Prostate gland (tissue), 2 donors: Measurements from ENCODE around the gene NUDT4B. TPM values are rescaled to one million over a fixed set of nuclear protein-coding genes. Genes with fewer than 3 reads are reported as not detected.
"Not testable (repeated sequence)": the region's sequence is repeated elsewhere in the genome, so short reads cannot be mapped to it uniquely, and the experiment has no call there.

Source experiments
- DNase-seq: peaks from one replicate; pipeline ENCODE4 v3.0.0-alpha.2; 2019; ENCODE audit warnings: low spot score
- H3K27ac ChIP-seq, 2 donors: fragments of 200-600 bp; sonication (generic); 2 replicates each; pipeline ENCODE4 v1.5.1; 2017 to 2019
- H3K27me3 ChIP-seq: fragments of 200-600 bp; sonication (generic); replicated peaks from 2 replicates; pipeline ENCODE4 v1.5.1; 2019; ENCODE audit not compliant: insufficient read depth
- H3K36me3 ChIP-seq, 2 donors: fragments of 200-600 bp; sonication (generic); 1 replicate in 1 of 2; 2 replicates in 1 of 2; pipeline versions ENCODE4 v1.5.1 to v1.8.1; 2017 to 2019
- H3K4me1 ChIP-seq: fragments of 200-600 bp; sonication (generic); replicated peaks from 2 replicates; pipeline ENCODE4 v1.5.1; 2019
- H3K4me3 ChIP-seq, 2 donors: fragments of 200-600 bp; sonication (generic); 2 replicates each; pipeline ENCODE4 v1.5.1; 2017 to 2019
- H3K9me3 ChIP-seq: fragments of 200-600 bp; sonication (generic); 2 replicates; pipeline ENCODE4 v1.5.1; 2017
- WGBS: methylation state at CpG from one replicate; pipeline ENCODE4 v1.1.5; 2018; 5-methylcytosine and 5-hydroxymethylcytosine counted together
- intact Hi-C: fragments of 100-400 bp; cut with DNase I; formaldehyde crosslinking; loops from one replicate; pipeline ENCODE4 v1.14.2; 2022
- total RNA-seq, 2 donors: library from RNA; depleted of rRNA; stranded (reverse); fragments of >200 nt; gene quantifications; one replicate each; pipeline ENCODE4 v1.1.0, GENCODE V29; 2016

Gene NUDT4B
- total RNA-seq, 2 donors from 2014 or later, result 40.4 to 88.4 TPM

DNA sequence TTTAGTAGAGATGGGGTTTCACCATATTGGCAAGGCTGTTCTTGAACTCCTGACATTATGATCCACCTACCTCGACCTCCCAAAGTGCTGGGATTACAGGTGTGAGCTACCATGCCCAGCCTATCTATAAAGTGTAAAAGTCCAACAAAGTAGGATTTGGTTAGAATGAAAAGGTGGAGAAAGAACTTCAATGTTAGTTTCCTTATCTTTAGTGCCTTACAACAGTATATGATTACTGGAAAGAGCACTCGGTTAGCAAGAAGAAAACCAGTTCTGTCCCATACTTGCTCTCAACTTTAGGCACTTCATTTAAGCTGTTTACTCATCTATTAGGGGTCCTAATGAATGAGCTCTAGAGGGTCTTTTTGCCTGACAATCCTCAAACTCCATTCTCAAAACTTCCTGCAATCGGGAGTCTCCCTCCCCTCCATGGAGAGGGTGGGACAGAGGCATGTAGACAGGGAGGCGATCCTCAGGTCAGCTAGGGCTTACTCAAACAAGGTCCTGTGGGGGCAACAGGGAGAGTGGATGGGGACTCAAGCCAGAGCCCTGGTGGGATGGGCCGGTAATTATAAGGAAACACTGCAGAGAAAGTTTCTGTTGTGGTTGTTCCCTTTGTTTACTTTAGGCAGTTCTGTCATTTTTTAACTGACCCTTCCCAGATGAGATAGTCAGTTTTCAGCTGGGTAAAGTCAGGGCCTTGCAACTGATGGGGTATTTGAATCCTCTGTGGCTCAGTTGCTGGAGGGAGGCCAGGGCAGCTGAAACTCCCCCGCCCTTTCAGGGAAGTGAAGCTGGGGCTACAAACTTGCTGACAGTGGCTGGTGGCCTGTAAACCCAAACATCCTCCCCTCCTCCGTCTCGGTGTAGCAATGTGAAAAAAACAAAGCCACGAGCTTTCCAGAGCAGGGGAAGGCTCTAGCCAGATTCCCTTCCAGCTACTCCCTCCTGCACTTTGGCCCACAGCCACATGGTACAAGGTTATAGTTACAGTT, 4.6 kb upstream of the NUDT4B start:
- DNase-seq, H3K9me3 ChIP-seq, intact Hi-C loops, H3K27me3 ChIP-seq, H3K36me3 ChIP-seq, H3K4me1 ChIP-seq, H3K27ac ChIP-seq, H3K4me3 ChIP-seq: not testable (repeated sequence)
- no CpG with 5 or more reads among the region's 9 CpGs for WGBS

GRCh38 chr1:148749335-148749681, 734 bp downstream of the NUDT4B start:
- H3K27ac ChIP-seq, H3K27me3 ChIP-seq, intact Hi-C loops, DNase-seq, H3K4me1 ChIP-seq, H3K9me3 ChIP-seq, H3K4me3 ChIP-seq, H3K36me3 ChIP-seq: not testable (repeated sequence)
- WGBS, result no CpG with 5 or more reads among the region's 5 CpGs

DNA sequence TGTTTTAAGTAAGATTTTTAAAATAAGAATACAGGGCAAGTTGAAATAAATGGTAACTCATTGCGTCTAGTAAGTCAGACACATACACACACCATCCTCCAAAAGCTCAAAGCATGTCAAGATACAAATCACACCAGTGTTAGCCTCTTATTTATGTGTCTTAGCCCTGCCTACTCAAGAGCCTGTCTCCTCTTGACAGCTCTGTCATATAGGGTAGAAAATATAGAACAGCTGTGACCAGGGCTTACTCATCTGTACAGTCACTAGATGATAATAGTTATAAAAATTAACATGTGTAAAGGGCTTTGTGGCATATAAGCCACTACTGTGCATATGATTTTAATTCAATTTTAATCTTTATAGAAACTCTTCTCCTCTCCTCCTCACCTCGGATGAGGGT, 7.7 kb downstream of the NUDT4B start:
- DNase-seq, H3K36me3 ChIP-seq, H3K27ac ChIP-seq, intact Hi-C loops, H3K4me1 ChIP-seq, H3K27me3 ChIP-seq, H3K4me3 ChIP-seq, H3K9me3 ChIP-seq: not testable (repeated sequence)
- WGBS, result no CpG with 5 or more reads among the region's 2 CpGs

DNA sequence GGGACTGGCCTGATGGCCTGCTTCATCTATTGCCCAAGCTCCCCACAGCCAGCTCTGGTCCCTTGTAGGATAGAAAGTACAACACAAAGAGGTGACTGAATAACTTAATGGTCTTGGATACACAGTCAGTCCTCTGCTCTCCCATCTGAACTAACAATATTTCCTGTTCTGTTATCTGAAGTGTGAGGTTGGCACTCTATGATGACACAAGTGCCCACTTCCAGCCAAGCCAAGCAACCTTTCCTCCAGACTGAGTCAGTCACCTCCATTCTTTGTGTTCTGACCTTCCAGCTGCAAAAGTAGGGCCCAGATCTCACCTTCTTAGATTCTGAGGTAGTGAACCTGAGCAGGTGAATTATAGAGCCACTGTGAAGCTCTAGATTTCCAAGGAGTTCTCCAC, 8.9 kb downstream of the NUDT4B start:
- H3K4me1 ChIP-seq, H3K36me3 ChIP-seq, H3K9me3 ChIP-seq, H3K4me3 ChIP-seq, intact Hi-C loops, DNase-seq, H3K27ac ChIP-seq, H3K27me3 ChIP-seq: not testable (repeated sequence)

DNA sequence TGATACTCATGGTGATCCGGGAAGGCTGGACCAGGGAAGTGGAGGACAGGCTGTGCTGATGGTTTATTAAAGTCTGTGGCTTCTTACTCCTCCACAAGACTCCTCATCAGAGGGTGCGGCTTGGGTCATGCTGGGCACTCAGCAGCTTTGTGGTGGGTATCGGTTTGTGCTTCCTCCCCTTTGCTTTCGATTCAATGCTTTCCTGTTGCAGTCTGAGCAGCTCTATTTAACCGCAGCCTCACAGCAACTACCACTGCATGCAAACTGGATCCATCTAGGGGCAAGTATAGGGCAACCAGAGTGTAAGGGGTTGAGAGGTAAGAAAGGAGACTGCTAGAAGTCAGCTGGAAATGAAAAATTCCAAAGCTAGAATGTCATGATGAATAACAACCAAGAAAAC, 9.8 kb downstream of the NUDT4B start:
- intact Hi-C loops, DNase-seq, H3K4me1 ChIP-seq, H3K27me3 ChIP-seq, H3K36me3 ChIP-seq, H3K9me3 ChIP-seq, H3K4me3 ChIP-seq, H3K27ac ChIP-seq: not testable (repeated sequence)
- WGBS, result no CpG with 5 or more reads among the region's 5 CpGs

- DNase-seq, intact Hi-C loops: not testable (repeated sequence)
These were observed 10.4 kb downstream of the NUDT4B start for GRCh38 chr1:148758925-148759324.

GRCh38 chr1:148759749-148760148, 11.2 kb downstream of the NUDT4B start:
- H3K27me3 ChIP-seq, H3K27ac ChIP-seq, H3K9me3 ChIP-seq, H3K36me3 ChIP-seq, intact Hi-C loops, H3K4me3 ChIP-seq, H3K4me1 ChIP-seq, DNase-seq: not testable (repeated sequence)
- WGBS, result 94% methylated on average over 2 of the region's 2 CpGs

More at GRCh38 chr1:148758925-148759324, 10.4 kb downstream of the NUDT4B start:
- not testable (repeated sequence) for H3K9me3 ChIP-seq, H3K4me3 ChIP-seq, H3K27me3 ChIP-seq, H3K4me1 ChIP-seq, H3K36me3 ChIP-seq, H3K27ac ChIP-seq
- no CpG with 5 or more reads among the region's 4 CpGs for WGBS

GRCh38 chr1:148760206-148760605, 11.6 kb downstream of the NUDT4B start:
- H3K27ac ChIP-seq, DNase-seq, H3K36me3 ChIP-seq, H3K4me3 ChIP-seq, H3K27me3 ChIP-seq, intact Hi-C loops, H3K9me3 ChIP-seq, H3K4me1 ChIP-seq: not testable (repeated sequence)
- no CpG with 5 or more reads among the region's 1 CpG for WGBS

- H3K27ac ChIP-seq, H3K9me3 ChIP-seq, H3K27me3 ChIP-seq, H3K4me1 ChIP-seq, H3K36me3 ChIP-seq, H3K4me3 ChIP-seq, DNase-seq, intact Hi-C loops: not testable (repeated sequence)
These were observed 12.8 kb downstream of the NUDT4B start for GRCh38 chr1:148761360-148761759.

GRCh38 chr1:148765238-148766019, 16.9 kb downstream of the NUDT4B start:
- intact Hi-C loops, H3K36me3 ChIP-seq, H3K4me1 ChIP-seq, H3K4me3 ChIP-seq, DNase-seq, H3K9me3 ChIP-seq, H3K27me3 ChIP-seq, H3K27ac ChIP-seq: not testable (repeated sequence)
- WGBS, result no CpG with 5 or more reads among the region's 5 CpGs

GRCh38 chr1:148768541-148768940, 20.0 kb downstream of the NUDT4B start:
- H3K9me3 ChIP-seq, H3K36me3 ChIP-seq, H3K27ac ChIP-seq, DNase-seq, intact Hi-C loops, H3K27me3 ChIP-seq, H3K4me1 ChIP-seq, H3K4me3 ChIP-seq: not testable (repeated sequence)
- no CpG with 5 or more reads among the region's 2 CpGs for WGBS

GRCh38 chr1:148769495-148769894, 20.9 kb downstream of the NUDT4B start:
- DNase-seq, H3K27ac ChIP-seq, H3K4me1 ChIP-seq, intact Hi-C loops, H3K9me3 ChIP-seq, H3K27me3 ChIP-seq, H3K36me3 ChIP-seq, H3K4me3 ChIP-seq: not testable (repeated sequence)
- WGBS, result no CpG with 5 or more reads among the region's 3 CpGs
